HUES64 (cell line): ENCODE data around the gene SCAMP4.
A peak's percentile ranks its signal among the peaks of the same experiment; 100 is the strongest.
"Not testable (repeated sequence)": the region's sequence is repeated elsewhere in the genome, so short reads cannot be mapped to it uniquely, and the experiment has no call there.

Experiments
- H3K27ac ChIP-seq: 2 replicates; pipeline ENCODE4 v1.7.0; 2013; ENCODE audit warnings: low read depth, low read length, inconsistent platforms
- H3K27me3 ChIP-seq: 2 replicates; pipeline ENCODE4 v1.6.1; 2013; ENCODE audit warnings: mild to moderate bottlenecking, low read length; ENCODE audit not compliant: insufficient read depth
- H3K36me3 ChIP-seq: 2 replicates; pipeline ENCODE4 v1.6.1; 2013; ENCODE audit warnings: mild to moderate bottlenecking, low read length; ENCODE audit not compliant: insufficient read depth
- H3K4me1 ChIP-seq: 2 replicates; pipeline ENCODE4 v1.6.1; 2013; ENCODE audit warnings: mild to moderate bottlenecking, low read length, moderate library complexity; ENCODE audit not compliant: insufficient read depth
- H3K4me3 ChIP-seq: 2 replicates; pipeline ENCODE4 v1.5.1; 2013; ENCODE audit warnings: mild to moderate bottlenecking, low read length, moderate library complexity
- H3K9ac ChIP-seq: 2 replicates; pipeline ENCODE4 v1.6.1; 2013; ENCODE audit warnings: mild to moderate bottlenecking, low read depth, low read length
- H3K9me3 ChIP-seq: 2 replicates; pipeline ENCODE4 v1.6.1; 2013; ENCODE audit warnings: low read depth, low read length; ENCODE audit not compliant: insufficient read depth
- WGBS: fragments of 150-250, 120-280 bp; methylation state at CpG from one replicate; pipeline ENCODE4 v1.1.7; 2013; ENCODE audit warnings: missing lambda C conversion rate; 5-methylcytosine and 5-hydroxymethylcytosine counted together

SCAMP4 gene

GRCh38 chr19:1879982-1880381 lies 25.2 kb upstream of the SCAMP4 start:
- not testable (repeated sequence) for H3K9me3 ChIP-seq, H3K27ac ChIP-seq, H3K9ac ChIP-seq, H3K36me3 ChIP-seq, H3K4me3 ChIP-seq, H3K27me3 ChIP-seq
- 94% methylated on average over 17 of the region's 17 CpGs for WGBS
- peaks cover 13% of the 10 kb centered on the region; the same call in 1 of the 2 replicates for H3K4me1 ChIP-seq

GRCh38 chr19:1880611-1881392 lies 24.4 kb upstream of the SCAMP4 start:
- Histone ChIP-seq H3K9me3 (no peaks in the 10 kb centered on the region), H3K9ac (no peak overlapping the region), H3K4me1 (peaks cover 11% of the 10 kb centered on the region; the same call in 1 of the 2 replicates), H3K36me3 (no peaks in the 10 kb centered on the region), H3K4me3 (no peak overlapping the region), H3K27ac (no peak overlapping the region), H3K27me3 (no peaks in the 10 kb centered on the region)
- WGBS: 95% methylated on average over 30 of the region's 35 CpGs

- not testable (repeated sequence) for H3K27ac ChIP-seq, H3K9me3 ChIP-seq, H3K36me3 ChIP-seq, H3K27me3 ChIP-seq, H3K4me3 ChIP-seq
- H3K4me1 ChIP-seq: peaks cover 11% of the 10 kb centered on the region; the same call in 1 of the 2 replicates
- H3K9ac ChIP-seq: 0 out of 2 replicates have a peak overlapping the region, but pooled peaks have one; percentile 36
- WGBS: 95% methylated on average over 29 of the region's 44 CpGs
Observed at GRCh38 chr19:1881393-1882088, 23.7 kb upstream of the SCAMP4 start.

- Histone ChIP-seq H3K4me1 (peaks cover 15% of the 10 kb centered on the region), H3K36me3 (no peaks in the 10 kb centered on the region), H3K27ac (0 out of 2 replicates have a peak overlapping the region, but pooled peaks have one; percentile 18), H3K9ac (peak overlapping the region; percentile 36; the same call in 1 of the 2 replicates), H3K4me3 (no peak overlapping the region), H3K27me3 (no peaks in the 10 kb centered on the region), H3K9me3 (no peaks in the 10 kb centered on the region)
- WGBS: 84% methylated on average over 29 of the region's 31 CpGs
Observed at GRCh38 chr19:1882089-1882785, 23.0 kb upstream of the SCAMP4 start.

- Histone ChIP-seq H3K9ac (peak overlapping the region; percentile 36; the same call in 1 of the 2 replicates), H3K27me3 (no peaks in the 10 kb centered on the region), H3K27ac (no peak overlapping the region), H3K4me1 (peaks cover 17% of the 10 kb centered on the region), H3K4me3 (no peak overlapping the region), H3K36me3 (no peaks in the 10 kb centered on the region), H3K9me3 (no peaks in the 10 kb centered on the region)
- 88% methylated on average over 25 of the region's 25 CpGs for WGBS
Observed at GRCh38 chr19:1882786-1883692, 22.2 kb upstream of the SCAMP4 start.

- Histone ChIP-seq H3K4me3 (peak overlapping the region; percentile 93), H3K9me3 (no peaks in the 10 kb centered on the region), H3K36me3 (no peaks in the 10 kb centered on the region), H3K4me1 (peaks cover 17% of the 10 kb centered on the region), H3K27me3 (no peaks in the 10 kb centered on the region), H3K27ac (no peak overlapping the region), H3K9ac (no peak overlapping the region)
- 76% methylated on average over 8 of the region's 8 CpGs for WGBS
Observed at GRCh38 chr19:1883784-1884183, 21.4 kb upstream of the SCAMP4 start.

- Histone ChIP-seq H3K27ac (no peak overlapping the region), H3K9ac (peak overlapping the region; percentile 72; the same call in 1 of the 2 replicates), H3K4me3 (peak overlapping the region; percentile 93), H3K27me3 (no peaks in the 10 kb centered on the region), H3K36me3 (no peaks in the 10 kb centered on the region), H3K4me1 (peaks cover 17% of the 10 kb centered on the region), H3K9me3 (no peaks in the 10 kb centered on the region)
- 25% methylated on average over 11 of the region's 11 CpGs for WGBS
Observed at GRCh38 chr19:1884291-1884718, 20.9 kb upstream of the SCAMP4 start.

GRCh38 chr19:1884719-1885334 lies 20.4 kb upstream of the SCAMP4 start:
- WGBS: under 1% methylated on average over 56 of the region's 56 CpGs
- Histone ChIP-seq H3K4me3 (peak overlapping the region; percentile 93), H3K27ac (no peak overlapping the region), H3K9ac (peak overlapping the region; percentile 72), H3K9me3 (no peaks in the 10 kb centered on the region), H3K4me1 (peaks cover 17% of the 10 kb centered on the region), H3K36me3 (no peaks in the 10 kb centered on the region), H3K27me3 (no peaks in the 10 kb centered on the region)

- H3K27me3 ChIP-seq, H3K27ac ChIP-seq, H3K9me3 ChIP-seq, H3K36me3 ChIP-seq: not testable (repeated sequence)
- WGBS: 21% methylated on average over 46 of the region's 46 CpGs
- peak within 1 kb of the TSS; percentile 72 for H3K9ac ChIP-seq
- H3K4me3 ChIP-seq: peak within 1 kb of the TSS; percentile 93
- H3K4me1 ChIP-seq: peaks cover 17% of the 10 kb centered on the region
Observed at GRCh38 chr19:1885398-1886119, 19.6 kb upstream of the SCAMP4 start, which contains the start of gene ABHD17A. Gene ABHD17A, minus strand, starts transcription at chr19:1885496. Its CDS starts 3,930 bp downstream, at chr19:1881566.
